ACC112 (cell line): ENCODE data around the gene DOCK4.

Experiments used
- H2AFZ ChIP-seq: fragments of 200-600 bp; sonication (generic); one replicate; pipeline ENCODE4 v1.6.0; 2017; ENCODE audit warnings: antibody characterized with exemption, low read length; ENCODE audit not compliant: unreplicated experiment
- H3K27ac ChIP-seq: fragments of 200-600 bp; sonication (generic); 2 replicates; pipeline ENCODE4 v1.5.1; 2014; ENCODE audit warnings: low read depth, mild to moderate bottlenecking, antibody characterized with exemption, low read length, moderate library complexity
- H3K27me3 ChIP-seq: fragments of 200-600 bp; sonication (generic); 2 replicates; pipeline ENCODE4 v1.6.1; 2014; ENCODE audit warnings: mild to moderate bottlenecking, antibody characterized with exemption, low read length, moderate library complexity, mixed read lengths; ENCODE audit not compliant: insufficient read depth
- H3K36me3 ChIP-seq: fragments of 200-600 bp; sonication (generic); 2 replicates; pipeline ENCODE4 v1.6.1; 2016; ENCODE audit warnings: mild to moderate bottlenecking, antibody characterized with exemption, low read length, moderate library complexity, mixed read lengths; ENCODE audit not compliant: insufficient read depth
- H3K4me1 ChIP-seq: fragments of 200-600 bp; sonication (generic); one replicate; pipeline ENCODE4 v1.6.1; 2016; ENCODE audit warnings: low read length, mixed read lengths; ENCODE audit not compliant: insufficient read depth, unreplicated experiment, control insufficient read depth
- H3K4me3 ChIP-seq: fragments of 200-600 bp; sonication (generic); 2 replicates; pipeline ENCODE4 v1.5.1; 2014; ENCODE audit warnings: mild to moderate bottlenecking, low read depth, low read length
- H3K79me2 ChIP-seq: fragments of 200-600 bp; sonication (generic); one replicate; pipeline ENCODE4 v1.6.0; 2016; ENCODE audit warnings: low read length; ENCODE audit not compliant: control insufficient read depth, unreplicated experiment, insufficient read depth

The DOCK4 gene

GRCh38 chr7:111860248-111860647 is 346.0 kb downstream of the DOCK4 start:
- no peak overlapping the region for H2AFZ ChIP-seq
- no peak overlapping the region for H3K27ac ChIP-seq
- H3K4me1 ChIP-seq: no peaks in the 10 kb centered on the region
- no peak overlapping the region for H3K4me3 ChIP-seq
- no peaks in the 10 kb centered on the region for H3K79me2 ChIP-seq
- no peaks in the 10 kb centered on the region for H3K36me3 ChIP-seq
- H3K27me3 ChIP-seq: no peaks in the 10 kb centered on the region

GRCh38 chr7:111858331-111858730 is 347.9 kb downstream of the DOCK4 start:
- no peak overlapping the region for H3K4me3 ChIP-seq
- no peaks in the 10 kb centered on the region for H3K79me2 ChIP-seq
- H3K27me3 ChIP-seq: no peaks in the 10 kb centered on the region
- H2AFZ ChIP-seq: no peak overlapping the region
- H3K27ac ChIP-seq: no peak overlapping the region
- no peaks in the 10 kb centered on the region for H3K4me1 ChIP-seq
- H3K36me3 ChIP-seq: no peaks in the 10 kb centered on the region

- Histone ChIP-seq H3K4me1 (no peaks in the 10 kb centered on the region), H3K27me3 (no peaks in the 10 kb centered on the region), H3K27ac (no peak overlapping the region), H3K36me3 (peaks cover 1% of the 10 kb centered on the region; the same call in 1 of the 2 replicates), H3K4me3 (no peak overlapping the region), H2AFZ (no peak overlapping the region), H3K79me2 (no peaks in the 10 kb centered on the region)
These were observed 350.4 kb downstream of the DOCK4 start for GRCh38 chr7:111855842-111856227.

- Histone ChIP-seq H3K36me3 (peaks cover 4% of the 10 kb centered on the region; the same call in 1 of the 2 replicates), H2AFZ (no peak overlapping the region), H3K4me1 (no peaks in the 10 kb centered on the region), H3K79me2 (no peaks in the 10 kb centered on the region), H3K27me3 (no peaks in the 10 kb centered on the region), H3K4me3 (no peak overlapping the region), H3K27ac (no peak overlapping the region)
These were observed 350.9 kb downstream of the DOCK4 start for GRCh38 chr7:111855161-111855841.

- Histone ChIP-seq H3K27me3 (no peaks in the 10 kb centered on the region), H3K36me3 (peaks cover 4% of the 10 kb centered on the region; the same call in 1 of the 2 replicates), H3K4me1 (no peaks in the 10 kb centered on the region), H3K4me3 (no peak overlapping the region), H3K79me2 (no peaks in the 10 kb centered on the region), H2AFZ (no peak overlapping the region), H3K27ac (no peak overlapping the region)
These were observed 352.8 kb downstream of the DOCK4 start for GRCh38 chr7:111853201-111853990.

GRCh38 chr7:111852081-111852480 is 354.1 kb downstream of the DOCK4 start:
- Histone ChIP-seq H3K79me2 (no peaks in the 10 kb centered on the region), H3K27ac (no peak overlapping the region), H3K4me3 (no peak overlapping the region), H3K27me3 (no peaks in the 10 kb centered on the region), H3K4me1 (no peaks in the 10 kb centered on the region), H3K36me3 (peaks cover 4% of the 10 kb centered on the region; the same call in 1 of the 2 replicates), H2AFZ (no peak overlapping the region)

GRCh38 chr7:111846898-111847297 is 359.3 kb downstream of the DOCK4 start:
- H3K27ac ChIP-seq: no peak overlapping the region
- H2AFZ ChIP-seq: no peak overlapping the region
- no peaks in the 10 kb centered on the region for H3K4me1 ChIP-seq
- H3K4me3 ChIP-seq: no peak overlapping the region
- H3K36me3 ChIP-seq: peaks cover 4% of the 10 kb centered on the region; the same call in 1 of the 2 replicates
- H3K27me3 ChIP-seq: no peaks in the 10 kb centered on the region
- H3K79me2 ChIP-seq: no peaks in the 10 kb centered on the region

GRCh38 chr7:111845853-111846252 is 360.3 kb downstream of the DOCK4 start:
- Histone ChIP-seq H3K36me3 (peaks cover 2% of the 10 kb centered on the region; the same call in 1 of the 2 replicates), H3K27ac (no peak overlapping the region), H3K27me3 (no peaks in the 10 kb centered on the region), H3K4me3 (no peak overlapping the region), H3K79me2 (no peaks in the 10 kb centered on the region), H2AFZ (no peak overlapping the region), H3K4me1 (no peaks in the 10 kb centered on the region)

- H3K79me2 ChIP-seq: no peaks in the 10 kb centered on the region
- H3K27me3 ChIP-seq: no peaks in the 10 kb centered on the region
- no peak overlapping the region for H3K27ac ChIP-seq
- no peak overlapping the region for H2AFZ ChIP-seq
- no peak overlapping the region for H3K4me3 ChIP-seq
- no peaks in the 10 kb centered on the region for H3K36me3 ChIP-seq
- no peaks in the 10 kb centered on the region for H3K4me1 ChIP-seq
These were observed 361.1 kb downstream of the DOCK4 start for GRCh38 chr7:111844904-111845671.

- no peaks in the 10 kb centered on the region for H3K36me3 ChIP-seq
- H3K4me3 ChIP-seq: no peak overlapping the region
- H3K27ac ChIP-seq: no peak overlapping the region
- H2AFZ ChIP-seq: no peak overlapping the region
- H3K4me1 ChIP-seq: no peaks in the 10 kb centered on the region
- H3K27me3 ChIP-seq: no peaks in the 10 kb centered on the region
- no peaks in the 10 kb centered on the region for H3K79me2 ChIP-seq
These were observed 363.7 kb downstream of the DOCK4 start for GRCh38 chr7:111842491-111842890.
